ENCODE measurements around the gene ADARB1.

The ADARB1 gene

DNA sequence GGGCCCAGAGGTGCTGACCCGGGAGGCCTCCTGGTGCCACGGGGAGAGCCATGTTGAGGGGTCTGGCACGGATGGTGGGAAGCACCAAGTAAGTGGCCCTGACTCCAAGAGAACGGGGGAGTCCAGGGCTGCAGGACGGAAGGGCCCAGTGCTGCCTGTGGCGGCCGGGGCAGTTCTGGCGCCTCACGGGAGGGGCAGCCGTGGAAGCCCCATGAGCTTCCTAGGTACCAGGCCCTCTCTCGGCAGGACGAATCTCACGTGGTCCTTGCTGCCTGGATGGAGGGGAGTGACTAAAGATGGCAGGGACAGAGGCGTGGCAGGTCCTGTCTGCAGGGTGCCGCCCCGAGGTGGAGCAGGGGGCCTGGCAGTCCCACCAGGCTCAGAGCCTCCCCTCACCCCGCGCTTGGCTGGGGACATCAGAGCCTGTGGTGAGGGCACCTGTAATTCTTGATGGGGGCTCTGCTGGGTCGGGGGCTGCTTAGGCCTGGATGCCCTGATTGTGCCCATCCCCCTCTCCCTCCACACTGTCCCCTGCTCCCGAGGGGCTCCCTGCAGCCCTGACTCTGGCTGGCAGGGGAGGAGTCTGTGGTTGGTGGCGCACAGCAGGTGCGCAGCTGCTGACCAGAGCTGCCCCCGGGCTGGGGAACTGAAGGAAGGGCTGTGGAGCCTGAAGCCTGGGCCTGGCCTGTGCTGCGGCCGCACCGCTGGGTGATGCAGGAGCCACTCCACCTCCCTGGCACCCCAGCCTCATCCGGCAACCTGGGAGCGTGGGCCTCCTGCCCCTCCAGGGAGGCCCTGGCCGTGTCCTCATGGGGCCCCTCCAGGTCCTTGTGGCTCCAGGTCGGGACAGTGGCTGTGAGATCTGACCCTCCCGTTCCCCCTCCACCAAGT is 181.9 kb downstream of the ADARB1 start:
- ATAC-seq (ENCODE audit: low read depth) (no peak), DNase-seq (ENCODE audit: low spot score in 2 of 2) (no peak)
- H3K4me1 Mint-ChIP-seq: peaks cover 7% of the 10 kb centered on the region
- peaks cover 10% of the 10 kb centered on the region for H3K27me3 Mint-ChIP-seq
- H3K9me3 Mint-ChIP-seq: no peaks in the 10 kb centered on the region
- H3K36me3 Mint-ChIP-seq: peaks cover 3% of the 10 kb centered on the region
- H3K27ac Mint-ChIP-seq: no peak overlapping the region
- H3K4me3 Mint-ChIP-seq: no peak overlapping the region

DNA sequence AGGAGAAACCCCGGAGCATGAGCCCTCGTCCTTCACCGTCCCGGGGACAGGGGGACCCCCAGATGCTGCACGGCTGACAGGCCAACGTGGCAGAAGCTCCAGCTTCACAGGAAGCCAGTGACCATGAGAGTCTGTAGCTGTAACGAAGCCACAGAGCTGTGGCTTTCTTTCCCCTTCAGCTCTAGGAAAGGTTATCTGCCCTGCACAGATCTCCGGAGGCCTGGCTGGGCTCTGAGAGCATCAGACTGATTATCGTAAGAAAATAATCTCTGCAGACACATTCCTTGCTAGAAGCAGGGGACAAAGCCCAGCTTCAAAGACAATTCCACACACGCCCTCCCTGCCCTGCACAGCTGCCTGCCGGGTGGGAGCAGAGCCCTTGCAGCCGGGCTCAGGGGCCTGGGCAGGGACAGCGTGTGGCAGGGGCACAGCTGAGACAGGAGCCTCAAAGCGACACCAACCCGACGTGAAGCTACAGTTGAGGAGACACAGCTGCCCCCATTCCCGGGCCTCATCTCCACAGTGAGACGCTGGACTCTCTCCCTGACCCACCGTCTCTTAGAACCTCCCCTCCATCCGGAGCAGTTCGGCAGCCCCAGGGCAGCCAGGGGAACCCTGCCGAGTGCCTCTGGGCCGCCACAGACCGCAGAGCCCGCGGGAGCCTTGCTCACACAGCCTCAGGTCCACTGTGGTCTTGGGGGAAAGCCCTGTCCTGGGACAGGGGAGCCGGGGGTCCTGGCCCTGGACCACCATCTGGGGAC is 182.7 kb downstream of the ADARB1 start:
- Mint-ChIP-seq H3K4me1 (peaks cover 7% of the 10 kb centered on the region), H3K27ac (no peak overlapping the region), H3K36me3 (peaks cover 3% of the 10 kb centered on the region), H3K27me3 (peaks cover 8% of the 10 kb centered on the region), H3K4me3 (no peak overlapping the region), H3K9me3 (no peaks in the 10 kb centered on the region)
- no peak for ATAC-seq (ENCODE audit: low read depth)
- no peak for DNase-seq (ENCODE audit: low spot score in 2 of 2)

DNA sequence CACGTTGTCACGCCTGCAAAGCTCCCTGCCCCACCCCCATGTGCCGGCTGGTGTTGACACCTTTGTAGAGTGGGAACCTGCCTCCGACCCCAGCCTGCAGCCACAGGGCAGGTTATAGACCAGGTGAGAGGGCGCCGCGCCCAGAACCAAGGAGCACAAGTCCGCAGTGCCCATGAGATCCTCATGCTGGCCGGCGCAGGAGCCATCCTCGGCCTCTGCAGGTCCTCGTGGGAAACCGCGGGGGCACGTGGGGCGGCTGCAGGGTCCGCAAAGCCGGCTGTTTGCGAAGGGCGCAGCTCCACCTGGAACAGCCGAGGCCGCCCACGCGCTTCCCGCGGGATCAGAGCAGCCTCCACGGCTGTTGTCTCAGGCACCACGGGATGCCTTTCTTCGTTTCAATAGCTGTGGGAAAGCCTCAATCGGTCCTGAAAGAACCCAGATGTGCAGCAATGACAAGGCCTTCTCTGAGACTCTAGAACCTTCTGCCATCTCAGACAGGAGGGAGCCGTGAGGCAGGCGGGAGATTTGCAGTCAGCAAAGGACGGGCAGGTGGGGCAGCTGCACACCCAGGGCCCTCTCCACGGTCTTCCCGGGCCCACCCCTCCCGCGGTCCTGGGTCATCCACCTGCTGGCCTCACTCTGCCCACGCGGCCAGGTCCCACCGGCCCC is 183.4 kb downstream of the ADARB1 start:
- Mint-ChIP-seq H3K36me3 (peaks cover 3% of the 10 kb centered on the region), H3K27ac (no peak overlapping the region), H3K9me3 (no peaks in the 10 kb centered on the region), H3K4me1 (peaks cover 7% of the 10 kb centered on the region), H3K27me3 (peaks cover 8% of the 10 kb centered on the region), H3K4me3 (no peak overlapping the region)
- DNase-seq (ENCODE audit: low spot score in 2 of 2): no peak
- ATAC-seq (ENCODE audit: low read depth): no peak

DNA sequence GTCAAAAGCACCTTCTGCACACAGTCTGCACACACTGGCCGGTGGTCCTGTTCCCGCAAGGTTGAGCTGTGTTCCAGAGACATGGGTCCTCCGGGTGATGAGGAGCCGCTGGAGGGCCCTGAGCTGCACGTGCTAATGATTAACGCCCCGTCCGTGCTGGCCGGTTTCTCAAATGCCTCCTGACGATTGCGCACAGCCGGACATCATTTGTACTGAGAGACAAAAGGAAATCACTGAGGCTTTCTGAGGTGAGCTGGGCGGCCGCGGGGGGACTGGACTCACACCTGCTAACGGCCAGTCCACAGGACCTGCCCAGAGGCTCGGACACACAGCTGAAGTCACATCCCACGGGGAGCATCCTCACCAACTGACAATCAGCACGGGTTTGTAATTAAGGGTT is 184.1 kb downstream of the ADARB1 start:
- Mint-ChIP-seq H3K36me3 (peaks cover 5% of the 10 kb centered on the region), H3K9me3 (no peaks in the 10 kb centered on the region), H3K4me3 (no peak overlapping the region), H3K27me3 (peaks cover 8% of the 10 kb centered on the region), H3K4me1 (peaks cover 7% of the 10 kb centered on the region), H3K27ac (no peak overlapping the region)
- DNase-seq (ENCODE audit: low spot score in 2 of 2): no peak
- no peak for ATAC-seq (ENCODE audit: low read depth)

DNA sequence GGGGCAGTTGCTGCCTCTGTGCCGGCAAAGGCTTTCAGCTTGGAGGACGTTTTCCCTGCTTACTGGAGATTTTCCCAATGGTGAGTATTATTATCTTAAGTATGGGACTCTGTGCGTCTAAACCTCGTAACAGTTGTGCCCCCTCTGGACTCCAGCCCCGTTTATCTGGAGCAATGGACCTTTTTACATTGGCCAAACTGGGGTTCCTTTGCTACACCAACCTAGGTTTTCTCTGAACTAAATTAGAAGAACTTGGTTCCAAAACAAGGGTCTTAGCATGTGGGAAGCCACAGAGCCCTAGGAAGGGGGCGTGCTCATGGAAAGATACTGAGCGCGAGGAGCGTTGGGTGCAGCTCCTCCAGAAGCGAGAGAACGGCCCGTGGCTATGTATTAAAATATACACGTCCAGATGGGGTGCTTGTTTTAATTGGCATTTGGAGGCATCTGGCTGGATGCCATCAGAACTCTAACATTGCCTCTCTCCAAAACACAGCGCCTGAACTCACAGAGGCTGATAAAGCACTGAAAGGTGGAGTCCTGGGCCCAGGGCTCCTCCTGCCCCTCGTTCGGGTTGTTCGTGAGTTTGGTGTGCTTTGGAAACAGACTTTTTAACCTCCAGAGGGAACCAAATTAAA is 184.9 kb downstream of the ADARB1 start:
- H3K4me1 Mint-ChIP-seq: peaks cover 7% of the 10 kb centered on the region
- DNase-seq (ENCODE audit: low spot score in 2 of 2): no peak
- H3K27me3 Mint-ChIP-seq: peaks cover 8% of the 10 kb centered on the region
- no peak overlapping the region for H3K4me3 Mint-ChIP-seq
- peaks cover 6% of the 10 kb centered on the region for H3K36me3 Mint-ChIP-seq
- ATAC-seq (ENCODE audit: low read depth): no peak
- no peaks in the 10 kb centered on the region for H3K9me3 Mint-ChIP-seq
- H3K27ac Mint-ChIP-seq: no peak overlapping the region

DNA sequence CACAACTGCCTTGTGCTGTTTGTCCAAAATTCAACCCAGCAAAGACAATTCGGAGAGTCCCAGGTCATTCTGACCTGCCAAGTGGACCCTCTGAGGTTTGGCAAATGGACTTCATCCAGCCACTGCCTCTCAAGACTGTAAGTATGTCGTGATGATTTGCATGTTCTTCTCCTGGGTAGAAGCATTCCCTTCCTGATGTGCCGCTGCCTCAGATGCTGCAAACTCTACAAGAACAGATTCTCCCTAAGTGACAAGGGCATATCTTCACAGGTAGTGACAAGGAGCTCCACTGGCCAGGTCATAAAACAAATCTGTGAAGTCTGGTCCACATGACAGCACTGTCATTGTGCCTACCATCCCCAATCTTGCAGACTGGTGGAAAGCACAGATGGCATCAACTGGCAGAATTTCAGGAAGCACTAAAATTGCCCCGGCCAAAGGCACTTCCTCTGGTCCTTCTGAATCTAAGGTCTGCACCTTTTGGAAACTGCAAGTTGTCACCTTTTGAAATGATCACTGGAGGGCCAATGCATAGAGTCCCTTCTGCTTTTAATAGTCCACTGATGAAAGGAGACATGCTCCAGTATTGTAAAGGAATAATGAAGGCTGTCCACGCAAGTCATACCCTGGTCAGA is 185.9 kb downstream of the ADARB1 start:
- no peak for DNase-seq (ENCODE audit: low spot score in 2 of 2)
- Mint-ChIP-seq H3K4me3 (no peak overlapping the region), H3K36me3 (peaks cover 8% of the 10 kb centered on the region), H3K27ac (no peak overlapping the region), H3K4me1 (no peaks in the 10 kb centered on the region), H3K9me3 (no peaks in the 10 kb centered on the region), H3K27me3 (peaks cover 2% of the 10 kb centered on the region)
- ATAC-seq (ENCODE audit: low read depth): no peak

DNA sequence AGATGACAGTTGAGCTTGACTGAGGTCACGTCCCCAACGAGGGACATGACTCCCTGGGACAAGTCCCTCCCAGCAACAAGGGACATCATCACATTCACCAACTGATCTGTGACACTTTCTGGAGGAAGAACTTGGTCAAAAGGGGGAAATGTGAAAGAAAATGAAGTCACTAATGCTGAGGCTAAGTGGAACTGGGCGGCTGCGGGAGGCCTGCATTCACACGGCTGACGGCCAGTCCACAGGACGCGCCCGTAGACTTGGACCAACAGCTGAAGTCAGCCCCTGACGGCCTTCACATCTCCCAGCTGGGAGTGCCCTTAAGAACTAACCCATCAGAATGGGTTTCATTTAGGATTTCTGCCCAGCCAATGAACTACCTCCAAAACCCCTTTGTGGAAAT is 186.7 kb downstream of the ADARB1 start:
- no peak for ATAC-seq (ENCODE audit: low read depth)
- peaks cover 2% of the 10 kb centered on the region for H3K27me3 Mint-ChIP-seq

DNA sequence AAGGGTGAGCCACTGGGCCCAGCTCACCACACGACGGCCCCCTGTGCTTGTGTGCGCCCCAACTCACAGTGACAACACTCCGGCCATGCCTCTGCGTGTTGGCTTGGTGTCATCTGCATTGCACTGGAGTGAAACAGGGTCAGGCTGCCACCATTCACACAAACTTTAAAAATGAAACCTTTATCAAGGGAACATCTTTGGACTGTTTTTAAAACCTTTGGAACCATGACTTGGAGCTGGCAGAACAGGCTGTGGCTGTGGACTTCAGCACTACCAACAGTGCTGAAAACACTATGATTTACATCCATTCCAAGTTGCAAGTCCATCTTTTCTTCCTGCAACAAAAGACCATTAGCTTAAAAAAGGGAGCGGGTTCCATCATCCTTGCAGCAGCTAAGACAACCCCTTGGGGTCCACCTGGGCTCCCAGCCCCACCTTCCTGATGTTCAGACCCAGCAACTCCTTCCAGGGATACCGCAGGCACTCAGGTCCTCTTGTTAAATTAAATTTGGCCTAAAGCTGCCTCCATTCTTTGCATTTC is 187.7 kb downstream of the ADARB1 start:
- DNase-seq (ENCODE audit: low spot score in 2 of 2): no peak
- Mint-ChIP-seq H3K27ac (no peak overlapping the region), H3K27me3 (peaks cover 2% of the 10 kb centered on the region), H3K4me3 (no peak overlapping the region), H3K4me1 (no peaks in the 10 kb centered on the region), H3K36me3 (peaks cover 18% of the 10 kb centered on the region), H3K9me3 (no peaks in the 10 kb centered on the region)
- ATAC-seq (ENCODE audit: low read depth): no peak

More for the DNA sequence above, 186.7 kb downstream of the ADARB1 start:
- no peak for DNase-seq (ENCODE audit: low spot score in 2 of 2)
- Mint-ChIP-seq H3K4me1 (no peaks in the 10 kb centered on the region), H3K4me3 (no peak overlapping the region), H3K9me3 (no peaks in the 10 kb centered on the region), H3K27ac (no peak overlapping the region), H3K36me3 (peaks cover 13% of the 10 kb centered on the region)

DNA sequence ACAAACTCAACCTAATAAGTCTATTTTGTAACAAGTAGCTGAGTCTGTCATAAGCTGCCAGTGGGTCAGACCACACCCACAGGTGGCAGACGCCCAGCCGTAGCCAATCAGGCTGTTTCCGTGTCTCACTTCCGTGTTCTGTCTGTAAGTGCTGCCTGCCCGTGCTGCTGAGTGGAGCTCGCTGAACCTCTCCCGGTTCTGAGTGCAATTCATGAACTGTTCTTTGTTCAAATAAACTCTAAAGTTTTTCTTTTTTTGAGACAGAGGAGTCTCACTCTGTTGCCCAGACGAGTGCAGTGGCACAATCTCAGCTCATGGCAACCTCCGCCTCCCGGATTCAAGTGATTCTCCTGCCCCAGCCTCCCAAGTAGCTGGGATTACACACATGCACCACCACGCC is 188.2 kb downstream of the ADARB1 start:
- DNase-seq (ENCODE audit: low spot score in 2 of 2): no peak
- Mint-ChIP-seq H3K9me3 (no peaks in the 10 kb centered on the region), H3K4me1 (no peaks in the 10 kb centered on the region), H3K36me3 (peaks cover 23% of the 10 kb centered on the region), H3K4me3 (no peak overlapping the region), H3K27me3 (peaks cover 2% of the 10 kb centered on the region), H3K27ac (no peak overlapping the region)
- peak; percentile 56 for ATAC-seq (ENCODE audit: low read depth)

DNA sequence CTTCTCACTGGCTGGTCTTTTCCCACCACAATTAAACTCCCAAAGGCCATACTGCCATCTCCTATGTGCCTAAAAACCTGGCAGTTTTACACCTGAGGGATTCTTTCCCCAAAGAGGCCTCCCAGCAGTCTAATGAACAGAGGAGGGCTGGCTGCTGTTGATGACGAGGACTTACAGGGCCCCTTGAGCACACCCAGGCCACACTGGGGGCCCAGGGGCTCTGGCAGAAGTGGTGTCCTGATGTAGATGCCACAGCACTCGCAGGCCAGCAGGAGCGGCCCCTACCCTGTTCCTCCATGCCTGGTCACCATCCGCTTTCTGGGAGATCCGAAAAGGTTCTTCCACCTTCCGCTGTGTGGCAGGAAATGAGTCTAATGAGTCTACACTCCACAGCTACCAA is 189.2 kb downstream of the ADARB1 start:
- Mint-ChIP-seq H3K36me3 (peaks cover 23% of the 10 kb centered on the region), H3K4me1 (no peaks in the 10 kb centered on the region)

DNA sequence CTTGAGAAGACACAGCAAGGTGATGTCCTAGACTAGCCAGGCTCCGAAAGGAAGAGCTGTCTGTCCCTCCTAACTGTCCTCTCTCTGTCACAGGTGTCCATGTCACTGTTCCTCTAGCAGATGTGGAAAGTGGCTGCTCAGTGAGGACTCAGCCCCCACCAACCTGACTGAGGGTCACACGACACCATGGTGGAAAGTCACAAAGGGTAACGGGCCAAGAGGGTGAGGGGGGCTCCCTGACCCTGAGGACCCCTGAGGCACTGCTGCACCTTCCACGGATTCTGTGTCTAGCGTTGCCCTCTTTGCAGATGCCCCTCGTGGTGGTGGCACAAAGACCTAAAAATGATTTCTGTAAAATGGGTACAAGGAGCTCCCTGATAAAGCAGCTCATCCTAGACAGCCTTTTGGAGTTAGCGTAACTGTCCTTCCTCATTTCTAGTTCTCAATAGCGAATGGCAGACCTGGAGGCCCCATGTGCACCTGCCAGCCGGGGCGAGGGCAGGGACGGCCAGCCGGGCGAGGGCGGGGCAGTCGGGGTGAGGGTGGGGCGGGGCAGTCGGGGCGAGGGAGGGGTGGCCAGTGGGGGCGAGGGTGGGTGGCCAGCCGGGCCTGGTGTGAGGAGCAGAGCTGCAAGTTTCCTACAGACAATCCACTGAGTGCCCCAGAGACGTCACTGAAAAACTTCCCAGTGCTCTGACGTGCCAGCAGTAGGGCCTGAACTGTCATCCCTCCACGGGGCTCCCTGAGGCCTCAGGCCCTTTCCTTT is 189.9 kb downstream of the ADARB1 start:
- H3K27ac Mint-ChIP-seq: no peak overlapping the region
- H3K9me3 Mint-ChIP-seq: no peaks in the 10 kb centered on the region
- DNase-seq (ENCODE audit: low spot score in 2 of 2): no peak
- H3K4me3 Mint-ChIP-seq: no peak overlapping the region
- peaks cover 23% of the 10 kb centered on the region for H3K36me3 Mint-ChIP-seq
- ATAC-seq (ENCODE audit: low read depth): no peak
- no peaks in the 10 kb centered on the region for H3K4me1 Mint-ChIP-seq
- H3K27me3 Mint-ChIP-seq: no peaks in the 10 kb centered on the region

More for the DNA sequence above, 189.2 kb downstream of the ADARB1 start:
- DNase-seq (ENCODE audit: low spot score in 2 of 2): no peak
- Mint-ChIP-seq H3K27ac (no peak overlapping the region), H3K27me3 (peaks cover under 1% of the 10 kb centered on the region), H3K9me3 (no peaks in the 10 kb centered on the region), H3K4me3 (no peak overlapping the region)
- ATAC-seq (ENCODE audit: low read depth): no peak

DNA sequence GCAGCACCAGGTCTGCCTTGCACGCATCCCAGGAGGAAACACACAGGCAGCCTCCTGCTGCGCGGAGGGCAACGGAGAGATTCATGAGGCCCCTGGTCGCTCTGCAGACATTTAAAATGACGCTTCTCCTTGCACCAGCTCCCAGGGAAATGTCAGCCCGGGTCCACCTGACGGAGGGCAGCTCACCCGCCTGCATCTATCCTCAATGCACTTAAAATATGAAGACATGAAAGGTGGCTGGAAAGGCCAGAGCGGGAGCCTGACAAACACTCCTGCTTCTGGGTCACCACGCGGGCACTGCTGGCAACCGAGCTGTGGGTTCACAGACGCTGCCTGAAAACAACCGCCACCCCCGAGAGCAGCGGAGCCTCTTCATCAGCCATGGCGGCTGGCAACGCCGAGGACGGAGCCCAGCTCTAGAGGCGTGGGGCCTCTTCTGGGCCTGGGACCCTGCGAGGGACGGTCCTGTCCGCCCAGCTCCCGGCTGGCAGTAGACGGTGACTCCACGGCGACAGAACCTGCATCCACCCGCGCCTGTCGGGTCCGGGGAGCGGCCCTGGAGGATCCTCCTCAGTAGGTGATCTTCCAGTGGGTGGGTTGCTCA is 190.6 kb downstream of the ADARB1 start:
- H3K4me3 Mint-ChIP-seq: no peak overlapping the region
- peaks cover 23% of the 10 kb centered on the region for H3K36me3 Mint-ChIP-seq
- DNase-seq (ENCODE audit: low spot score in 2 of 2): no peak
- ATAC-seq (ENCODE audit: low read depth): no peak
- H3K27ac Mint-ChIP-seq: no peak overlapping the region
- H3K4me1 Mint-ChIP-seq: no peaks in the 10 kb centered on the region
- H3K27me3 Mint-ChIP-seq: no peaks in the 10 kb centered on the region
- no peaks in the 10 kb centered on the region for H3K9me3 Mint-ChIP-seq
